Caco-2 (cell line): Measurements from ENCODE around the gene ZNF24. TPM values are rescaled to one million over a fixed set of nuclear protein-coding genes. Genes with fewer than 3 reads are reported as not detected.

Experiments
- BruUV-seq: library from RNA; stranded (reverse); fragments of 400-500 nt; replicated peaks from 2 replicates; lab custom pipeline; 2021; lab: Mats Ljungman, UMichigan
- CTCF ChIA-PET: fragments of 300-600 bp; sonication (Branson Sonifier 250); formaldehyde crosslinking; loops from one replicate; lab custom pipeline; 2022; ENCODE audit warnings: antibody characterized with exemption; lab: Charles Lee
- POLR2A ChIA-PET: fragments of 300-600 bp; sonication (Branson Sonifier 250); formaldehyde crosslinking; loops from one replicate; lab custom pipeline; 2022; ENCODE audit warnings: antibody characterized with exemption; lab: Charles Lee
- DNase-seq, 2 experiments: peaks; one replicate each; pipeline versions ENCODE4 v3.0.0 to v3.0.0-alpha.2; 2020 to 2022
- H3K27me3 ChIP-seq: replicated peaks from 2 replicates; pipeline ENCODE4 v1.6.0; 2011; ENCODE audit warnings: low read length; ENCODE audit not compliant: control insufficient read depth, insufficient read depth
- H3K36me3 ChIP-seq: 2 replicates; pipeline ENCODE4 v1.5.1; 2011; ENCODE audit warnings: low read length; ENCODE audit not compliant: control insufficient read depth, insufficient read depth
- H3K4me1 ChIP-seq: fragments of 250-450 bp; sonication (Bioruptor Pico); 2 replicates; pipeline ENCODE4 v1.5.1; 2020; ENCODE audit warnings: mild to moderate bottlenecking
- H3K4me3 ChIP-seq: 2 replicates; pipeline ENCODE4 v1.5.1; 2011; ENCODE audit warnings: low read depth, mild to moderate bottlenecking, control low read depth, low read length
- H3K9me3 ChIP-seq: fragments of 250-450 bp; sonication (Bioruptor Pico); 2 replicates; pipeline ENCODE4 v1.5.1; 2020; ENCODE audit warnings: mild to moderate bottlenecking, moderate library complexity
- H3K27ac Mint-ChIP-seq: one replicate; pipeline ENCODE4 v1.8.0; 2022; ENCODE audit warnings: mixed read lengths; ENCODE audit not compliant: unreplicated experiment
- H3K27me3 Mint-ChIP-seq: one replicate; pipeline ENCODE4 v1.8.0; 2022; ENCODE audit warnings: mixed read lengths; ENCODE audit not compliant: insufficient read depth, unreplicated experiment
- H3K36me3 Mint-ChIP-seq: one replicate; pipeline ENCODE4 v1.8.0; 2022; ENCODE audit warnings: mild to moderate bottlenecking, mixed read lengths; ENCODE audit not compliant: insufficient read depth, unreplicated experiment
- H3K4me1 Mint-ChIP-seq: one replicate; pipeline ENCODE4 v1.8.0; 2022; ENCODE audit warnings: low read depth, mixed read lengths; ENCODE audit not compliant: unreplicated experiment
- H3K4me3 Mint-ChIP-seq: one replicate; pipeline ENCODE4 v1.8.0; 2022; ENCODE audit warnings: mild to moderate bottlenecking, moderate library complexity, mixed read lengths; ENCODE audit not compliant: unreplicated experiment
- H3K9me3 Mint-ChIP-seq: one replicate; pipeline ENCODE4 v1.8.0; 2022; ENCODE audit warnings: mixed read lengths; ENCODE audit not compliant: unreplicated experiment
- intact Hi-C: fragments of 100-400 bp; cut with micrococcal nuclease; formaldehyde crosslinking; loops from one replicate; pipeline ENCODE4 v1.10.0; 2022; ENCODE audit not compliant: unreplicated experiment
- total RNA-seq: library from RNA; stranded (reverse); gene quantifications from 2 replicates; pipeline ENCODE4 v1.2.3, GENCODE V29; 2022
- TF ChIP-seq, protein P1 (sequence below), 2 experiments: fragments of 200-600 bp in 1 of 2; IDR thresholded peaks; 1 replicate in 1 of 2; 2 replicates in 1 of 2; pipeline versions ENCODE4 v1.5.1 to v1.8.0; 2011 to 2022; ENCODE audit warnings: antibody characterized with exemption in 1 of 2, control low read depth in 1 of 2, inconsistent platforms in 1 of 2, low read depth in 1 of 2, low read length in 1 of 2, mild to moderate bottlenecking in 1 of 2, moderate library complexity in 1 of 2; ENCODE audit not compliant: insufficient read depth in 1 of 2, severe bottlenecking in 1 of 2, unreplicated experiment in 1 of 2

The ZNF24 gene
- total RNA-seq, 1 experiment from 2014 or later: 21.3 TPM

DNA sequence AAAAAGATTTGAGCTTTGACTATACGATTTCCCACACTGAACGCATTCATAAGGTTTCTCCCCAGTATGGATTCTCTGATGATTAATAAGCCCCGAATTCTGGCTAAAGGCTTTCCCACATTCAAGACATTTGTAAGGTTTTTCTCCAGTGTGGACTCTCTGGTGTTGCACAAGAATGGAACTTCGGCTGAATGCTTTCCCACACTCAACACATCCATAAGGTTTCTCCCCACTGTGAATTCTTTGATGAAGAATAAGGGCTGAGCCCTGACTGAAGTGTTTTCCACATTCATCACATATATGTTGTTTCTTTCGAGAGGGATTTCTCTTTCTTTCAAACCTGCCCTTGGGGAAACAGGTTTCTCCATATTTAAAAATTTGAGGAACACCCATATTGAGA, 6.9 kb downstream of the ZNF24 start:
- BruUV-seq: no TSS peak
- Histone ChIP-seq H3K36me3 (no peaks in the 10 kb centered on the region), H3K4me3 (no peak overlapping the region), H3K4me1 (no peaks in the 10 kb centered on the region), H3K27me3 (no peaks in the 10 kb centered on the region), H3K9me3 (no peaks in the 10 kb centered on the region)
- no peaks in the 10 kb centered on the region for H3K27me3 Mint-ChIP-seq
- H3K9me3 Mint-ChIP-seq: no peaks in the 10 kb centered on the region
- no peak for DNase-seq
- H3K27ac Mint-ChIP-seq: no peak overlapping the region
- TF ChIP-seq, protein P1, sequence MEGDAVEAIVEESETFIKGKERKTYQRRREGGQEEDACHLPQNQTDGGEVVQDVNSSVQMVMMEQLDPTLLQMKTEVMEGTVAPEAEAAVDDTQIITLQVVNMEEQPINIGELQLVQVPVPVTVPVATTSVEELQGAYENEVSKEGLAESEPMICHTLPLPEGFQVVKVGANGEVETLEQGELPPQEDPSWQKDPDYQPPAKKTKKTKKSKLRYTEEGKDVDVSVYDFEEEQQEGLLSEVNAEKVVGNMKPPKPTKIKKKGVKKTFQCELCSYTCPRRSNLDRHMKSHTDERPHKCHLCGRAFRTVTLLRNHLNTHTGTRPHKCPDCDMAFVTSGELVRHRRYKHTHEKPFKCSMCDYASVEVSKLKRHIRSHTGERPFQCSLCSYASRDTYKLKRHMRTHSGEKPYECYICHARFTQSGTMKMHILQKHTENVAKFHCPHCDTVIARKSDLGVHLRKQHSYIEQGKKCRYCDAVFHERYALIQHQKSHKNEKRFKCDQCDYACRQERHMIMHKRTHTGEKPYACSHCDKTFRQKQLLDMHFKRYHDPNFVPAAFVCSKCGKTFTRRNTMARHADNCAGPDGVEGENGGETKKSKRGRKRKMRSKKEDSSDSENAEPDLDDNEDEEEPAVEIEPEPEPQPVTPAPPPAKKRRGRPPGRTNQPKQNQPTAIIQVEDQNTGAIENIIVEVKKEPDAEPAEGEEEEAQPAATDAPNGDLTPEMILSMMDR (IDR thresholded peaks at IDR 0.05; ENCODE audit: insufficient read depth in 1 of 2, low read depth in 1 of 2, low read length in 1 of 2, severe bottlenecking in 1 of 2, unreplicated experiment in 1 of 2): no peak
- CTCF ChIA-PET: no interaction called here
- POLR2A ChIA-PET: no interaction called here
- H3K4me1 Mint-ChIP-seq: peaks cover 7% of the 10 kb centered on the region
- no peak overlapping the region for H3K4me3 Mint-ChIP-seq
- peaks cover 56% of the 10 kb centered on the region for H3K36me3 Mint-ChIP-seq
- intact Hi-C loops: no loop called here

DNA sequence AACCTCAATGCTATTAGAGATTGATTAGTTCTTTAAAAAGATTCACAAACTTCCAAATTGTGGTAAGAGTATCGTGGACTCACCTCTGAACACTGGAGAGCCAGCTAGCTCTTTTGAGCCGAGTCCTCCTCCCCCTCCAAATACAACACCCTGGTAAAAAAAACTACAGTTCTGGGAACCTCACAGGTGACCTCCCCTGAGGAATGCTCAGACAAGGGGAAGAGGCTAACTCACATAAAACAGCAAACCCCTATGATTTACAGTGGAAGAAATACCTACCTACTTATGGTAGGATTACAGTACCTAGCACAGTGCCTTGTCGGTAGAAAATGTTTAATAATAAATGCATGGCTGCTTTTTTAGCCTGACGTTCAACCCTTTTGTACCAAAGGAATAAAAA, 8.4 kb downstream of the ZNF24 start:
- H3K9me3 Mint-ChIP-seq: no peaks in the 10 kb centered on the region
- intact Hi-C loops: no loop called here
- BruUV-seq: no TSS peak

DNA sequence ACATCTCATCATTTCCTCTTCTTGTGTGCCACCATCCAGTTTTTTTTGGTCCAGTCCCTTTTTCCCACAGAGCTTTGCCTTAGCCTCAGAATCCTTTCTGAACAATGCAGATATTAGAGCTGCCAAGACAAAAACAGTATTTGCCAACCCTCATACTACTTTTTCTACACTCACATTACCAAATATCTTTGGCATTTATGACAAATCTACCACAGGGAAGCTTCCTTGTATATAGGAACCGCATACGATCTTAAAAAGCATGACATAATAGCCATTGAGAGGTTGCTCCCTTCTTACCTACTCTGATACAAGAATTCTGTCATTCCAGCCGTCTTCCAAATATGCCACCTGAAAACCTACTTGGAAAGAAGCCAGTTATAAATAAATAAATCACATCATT, 9.4 kb downstream of the ZNF24 start:
- Mint-ChIP-seq H3K9me3 (no peaks in the 10 kb centered on the region), H3K36me3 (peaks cover 55% of the 10 kb centered on the region), H3K27me3 (no peaks in the 10 kb centered on the region), H3K4me1 (peaks cover 7% of the 10 kb centered on the region), H3K4me3 (no peak overlapping the region), H3K27ac (no peak overlapping the region)
- intact Hi-C loops: no loop called here
- POLR2A ChIA-PET: no interaction called here
- Histone ChIP-seq H3K9me3 (no peaks in the 10 kb centered on the region), H3K27me3 (no peaks in the 10 kb centered on the region), H3K36me3 (no peaks in the 10 kb centered on the region), H3K4me3 (no peak overlapping the region), H3K4me1 (no peaks in the 10 kb centered on the region)
- CTCF ChIA-PET: no interaction called here
- BruUV-seq: no TSS peak
- no peak for DNase-seq
- TF ChIP-seq, protein P1 (IDR thresholded peaks at IDR 0.05; ENCODE audit: insufficient read depth in 1 of 2, low read depth in 1 of 2, low read length in 1 of 2, severe bottlenecking in 1 of 2, unreplicated experiment in 1 of 2): no peak

More for the DNA sequence above, 8.4 kb downstream of the ZNF24 start:
- ChIA-PET CTCF (no interaction called here), POLR2A (no interaction called here)
- no peak overlapping the region for H3K4me3 ChIP-seq
- Mint-ChIP-seq H3K4me3 (no peak overlapping the region), H3K36me3 (peaks cover 56% of the 10 kb centered on the region), H3K4me1 (peaks cover 7% of the 10 kb centered on the region), H3K27ac (no peak overlapping the region), H3K27me3 (no peaks in the 10 kb centered on the region)
- TF ChIP-seq, protein P1 (IDR thresholded peaks at IDR 0.05; ENCODE audit: insufficient read depth in 1 of 2, low read depth in 1 of 2, low read length in 1 of 2, severe bottlenecking in 1 of 2, unreplicated experiment in 1 of 2): no peak
- no peak for DNase-seq
- H3K36me3 ChIP-seq: no peaks in the 10 kb centered on the region
- H3K4me1 ChIP-seq: no peaks in the 10 kb centered on the region
- H3K27me3 ChIP-seq: no peaks in the 10 kb centered on the region
- H3K9me3 ChIP-seq: no peaks in the 10 kb centered on the region
